NAMALWA (cell line): ENCODE data around the gene SFI1.
A peak's percentile ranks its signal among the peaks of the same experiment; 100 is the strongest.
"Not testable (repeated sequence)": the region's sequence is repeated elsewhere in the genome, so short reads cannot be mapped to it uniquely, and the experiment has no call there.

ENCODE experiments used
- DNase-seq: peaks from one replicate; pipeline ENCODE4 v3.0.0-alpha.2; 2015; ENCODE audit warnings: low spot score

Gene SFI1, protein sequence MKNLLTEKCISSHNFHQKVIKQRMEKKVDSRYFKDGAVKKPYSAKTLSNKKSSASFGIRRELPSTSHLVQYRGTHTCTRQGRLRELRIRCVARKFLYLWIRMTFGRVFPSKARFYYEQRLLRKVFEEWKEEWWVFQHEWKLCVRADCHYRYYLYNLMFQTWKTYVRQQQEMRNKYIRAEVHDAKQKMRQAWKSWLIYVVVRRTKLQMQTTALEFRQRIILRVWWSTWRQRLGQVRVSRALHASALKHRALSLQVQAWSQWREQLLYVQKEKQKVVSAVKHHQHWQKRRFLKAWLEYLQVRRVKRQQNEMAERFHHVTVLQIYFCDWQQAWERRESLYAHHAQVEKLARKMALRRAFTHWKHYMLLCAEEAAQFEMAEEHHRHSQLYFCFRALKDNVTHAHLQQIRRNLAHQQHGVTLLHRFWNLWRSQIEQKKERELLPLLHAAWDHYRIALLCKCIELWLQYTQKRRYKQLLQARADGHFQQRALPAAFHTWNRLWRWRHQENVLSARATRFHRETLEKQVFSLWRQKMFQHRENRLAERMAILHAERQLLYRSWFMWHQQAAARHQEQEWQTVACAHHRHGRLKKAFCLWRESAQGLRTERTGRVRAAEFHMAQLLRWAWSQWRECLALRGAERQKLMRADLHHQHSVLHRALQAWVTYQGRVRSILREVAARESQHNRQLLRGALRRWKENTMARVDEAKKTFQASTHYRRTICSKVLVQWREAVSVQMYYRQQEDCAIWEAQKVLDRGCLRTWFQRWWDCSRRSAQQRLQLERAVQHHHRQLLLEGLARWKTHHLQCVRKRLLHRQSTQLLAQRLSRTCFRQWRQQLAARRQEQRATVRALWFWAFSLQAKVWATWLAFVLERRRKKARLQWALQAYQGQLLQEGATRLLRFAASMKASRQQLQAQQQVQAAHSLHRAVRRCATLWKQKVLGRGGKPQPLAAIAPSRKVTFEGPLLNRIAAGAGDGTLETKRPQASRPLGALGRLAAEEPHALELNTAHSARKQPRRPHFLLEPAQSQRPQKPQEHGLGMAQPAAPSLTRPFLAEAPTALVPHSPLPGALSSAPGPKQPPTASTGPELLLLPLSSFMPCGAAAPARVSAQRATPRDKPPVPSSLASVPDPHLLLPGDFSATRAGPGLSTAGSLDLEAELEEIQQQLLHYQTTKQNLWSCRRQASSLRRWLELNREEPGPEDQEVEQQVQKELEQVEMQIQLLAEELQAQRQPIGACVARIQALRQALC

DNA sequence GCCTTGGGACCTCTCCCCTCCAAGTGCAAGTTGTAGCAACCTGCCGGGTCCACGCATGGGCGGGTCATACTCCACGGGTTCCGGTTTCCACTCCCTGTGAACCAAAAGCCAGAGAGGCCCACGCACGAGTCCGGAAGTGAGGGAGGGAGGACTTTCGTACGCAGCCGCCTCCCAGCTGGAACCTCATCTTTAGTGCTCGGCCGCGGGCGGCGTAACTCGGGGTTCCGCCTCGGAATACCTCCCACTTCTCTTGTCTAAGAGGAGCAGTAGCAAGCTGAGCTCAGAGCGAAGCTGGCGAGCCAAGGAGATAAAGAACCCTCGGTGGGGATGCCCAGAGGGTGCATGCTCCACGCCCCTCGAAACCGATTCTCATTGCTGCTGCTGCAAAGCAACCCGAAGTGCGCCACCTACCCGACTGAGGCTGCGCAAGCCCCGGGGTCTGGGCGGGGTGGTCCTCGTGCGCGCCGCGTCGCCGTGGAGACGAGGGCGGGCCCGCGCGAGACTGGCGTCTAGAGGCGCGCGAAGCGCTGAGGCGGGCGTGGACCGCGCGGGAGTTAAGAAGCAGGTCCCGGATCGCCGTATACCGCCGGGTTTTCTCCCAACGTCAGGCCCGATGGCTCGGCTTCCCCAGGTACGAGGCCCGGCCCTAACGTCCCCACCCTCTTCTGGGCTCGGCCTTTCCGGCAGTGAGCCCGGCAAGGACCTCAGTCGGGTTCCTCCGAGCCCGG lies at the start of gene SFI1:
SFI1 (plus strand) TSS at position 530 of the 728 bp plus-strand sequence. CDS start 11,749 bp downstream, outside the sequence.
- DNase-seq = peak; percentile 97

GRCh38 chr22:31446767-31447166 lies 49.6 kb upstream of the SFI1 start:
- DNase-seq = no peak

- DNase-seq = no peak
Measured at GRCh38 chr22:31447337-31447736, 49.0 kb upstream of the SFI1 start.

DNA sequence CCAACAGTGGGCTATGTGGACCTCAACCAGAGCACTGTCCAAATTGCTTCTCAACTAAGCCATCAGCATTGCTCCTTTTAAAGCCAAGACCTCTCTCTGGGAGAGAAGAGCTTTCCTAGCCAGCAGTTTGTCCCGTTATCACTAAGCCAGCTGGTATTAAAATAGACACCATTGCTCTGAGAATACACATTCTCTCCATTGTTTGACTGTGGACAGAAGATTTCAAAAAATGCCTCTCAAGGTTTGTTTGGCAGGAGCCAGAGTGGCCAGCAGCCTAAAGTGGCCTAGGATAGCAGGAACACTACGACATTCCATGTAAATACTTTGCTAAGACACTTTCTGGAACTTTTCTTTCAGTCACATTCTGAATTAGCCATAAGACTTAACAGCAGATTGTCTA lies 48.0 kb upstream of the SFI1 start:
- no peak for DNase-seq

GRCh38 chr22:31449506-31449905 lies 46.8 kb upstream of the SFI1 start:
- DNase-seq = peak; percentile 20

DNA sequence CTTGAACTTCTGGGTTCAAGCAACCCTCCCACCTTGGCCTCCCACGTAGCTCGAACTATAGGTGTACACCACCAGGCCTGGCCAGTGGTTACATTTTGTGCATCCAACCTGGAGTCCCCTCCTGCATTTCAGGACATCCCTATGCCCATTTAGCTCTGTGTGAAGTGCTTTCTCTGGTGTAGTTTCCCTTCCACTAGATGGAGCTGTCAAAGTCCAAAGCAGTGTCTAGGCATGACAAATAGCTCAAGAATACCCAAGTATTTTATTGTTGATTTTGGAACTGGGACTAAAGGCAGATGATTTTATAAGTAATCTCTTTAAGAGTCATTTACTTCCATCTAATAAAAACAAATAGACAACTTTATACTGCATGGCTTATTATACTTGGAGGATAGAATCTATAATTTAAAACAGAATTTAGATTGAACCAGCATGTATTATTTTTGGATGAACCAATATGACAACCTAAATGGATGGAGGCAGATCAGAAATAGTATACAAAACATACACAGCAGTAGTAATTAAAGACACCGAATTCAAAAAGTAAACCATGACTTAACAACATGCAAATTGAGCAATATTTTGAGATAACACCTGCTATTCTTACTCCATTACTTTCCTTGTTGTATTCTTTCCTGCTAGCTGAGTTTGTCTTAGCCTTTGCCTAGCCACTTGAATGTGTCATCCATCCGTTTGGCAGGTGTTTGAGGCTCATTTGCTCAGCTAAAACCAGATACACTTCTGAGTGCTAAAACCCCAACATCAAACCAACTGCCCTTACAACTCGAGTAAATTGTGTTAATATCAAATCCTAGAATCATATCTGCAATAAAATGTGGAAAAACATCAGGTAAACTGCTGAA lies 44.4 kb upstream of the SFI1 start:
- DNase-seq = peak; percentile 74

DNA sequence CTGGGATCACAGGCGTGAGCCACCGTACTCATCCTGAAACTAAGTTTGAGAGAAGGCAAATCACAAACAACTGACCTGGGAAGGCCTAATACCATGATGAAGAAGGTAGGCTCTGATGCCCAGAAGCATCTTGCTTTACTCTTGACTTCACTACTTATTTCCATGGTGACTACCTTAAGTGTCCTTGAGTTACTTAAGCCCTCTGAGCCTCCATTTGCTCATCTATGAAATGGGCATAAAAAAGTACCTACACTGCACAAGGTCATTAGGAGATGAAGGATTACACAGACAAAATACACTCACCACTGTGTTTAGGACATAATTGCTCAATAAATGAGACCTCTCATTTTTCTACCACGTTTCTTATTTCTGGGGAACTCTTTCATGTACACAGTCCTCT lies 34.6 kb upstream of the SFI1 start:
- DNase-seq = no peak

DNA sequence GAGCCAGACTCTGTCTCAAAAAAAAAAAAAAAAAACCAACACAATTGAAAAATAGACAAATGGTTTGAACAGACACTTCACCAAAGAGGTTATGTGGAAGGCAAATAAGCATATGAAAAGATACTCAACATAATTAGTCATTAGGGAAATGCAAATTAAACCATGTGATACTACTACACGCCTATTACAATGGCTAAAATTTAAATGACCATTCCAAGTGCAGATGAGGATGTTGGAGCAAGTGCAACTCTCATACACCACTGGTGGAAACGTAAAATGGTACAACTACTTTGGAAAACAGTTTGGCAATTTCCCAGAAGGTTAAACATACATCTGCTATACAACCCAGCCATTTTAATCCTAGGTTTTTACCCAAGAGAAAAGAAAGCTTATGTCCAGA lies 31.0 kb upstream of the SFI1 start:
- DNase-seq = no peak

DNA sequence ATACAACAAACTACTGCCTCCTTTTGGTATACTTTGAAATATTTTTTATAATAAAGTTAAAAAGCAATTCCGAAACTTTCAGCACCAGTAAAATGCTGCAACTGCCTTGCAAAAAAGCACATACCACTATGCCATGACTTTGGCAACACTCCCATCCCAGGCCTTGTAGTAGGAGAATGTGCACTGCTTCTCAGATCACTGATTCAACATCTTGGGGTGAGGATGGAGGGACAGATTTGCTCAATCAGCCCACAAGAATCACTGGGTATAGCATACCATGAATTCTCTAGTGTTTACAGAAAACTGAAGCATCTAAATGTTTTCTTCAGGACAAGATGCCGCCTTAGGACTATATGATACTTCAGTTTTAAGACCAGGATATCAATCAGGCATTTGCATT lies 21.6 kb upstream of the SFI1 start:
- DNase-seq = no peak

DNA sequence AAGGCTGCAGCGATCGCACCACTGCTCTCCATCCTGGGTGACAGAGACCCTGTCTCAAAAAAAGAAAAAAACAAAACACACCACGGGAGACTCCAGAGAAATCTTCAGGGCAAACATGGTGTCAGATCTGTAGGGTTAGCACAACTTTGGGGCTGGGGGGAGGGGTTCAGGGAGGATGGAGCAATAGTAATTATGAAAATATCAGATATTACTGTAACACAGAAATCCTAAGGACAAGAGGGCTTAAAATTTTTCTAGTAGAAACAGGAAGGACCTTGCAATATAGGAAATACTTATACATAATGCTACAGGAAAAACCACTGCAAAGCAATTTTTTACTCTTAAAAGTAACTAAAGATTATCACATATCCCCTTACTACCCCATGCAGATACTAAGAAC lies 20.5 kb upstream of the SFI1 start:
- no peak for DNase-seq

DNA sequence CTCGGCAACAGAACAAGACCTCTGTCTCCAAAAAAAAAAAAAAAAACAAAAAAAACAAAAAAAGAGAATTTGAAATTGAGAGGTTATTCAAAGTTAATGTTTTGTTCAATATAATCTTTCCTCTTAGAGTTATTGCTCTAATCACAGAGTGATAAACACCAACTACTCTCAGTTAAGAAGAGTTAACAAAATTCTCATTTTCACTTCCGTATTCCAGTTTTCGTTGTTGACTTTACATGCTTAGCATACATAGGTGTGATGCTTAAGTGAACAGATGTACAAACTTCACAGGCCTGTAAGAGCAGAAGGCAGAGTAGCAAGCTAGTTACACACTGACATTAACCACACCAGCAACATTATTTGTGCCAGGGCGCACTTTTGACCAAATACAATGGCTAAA lies 19.0 kb upstream of the SFI1 start:
- peak; percentile 32 for DNase-seq

DNA sequence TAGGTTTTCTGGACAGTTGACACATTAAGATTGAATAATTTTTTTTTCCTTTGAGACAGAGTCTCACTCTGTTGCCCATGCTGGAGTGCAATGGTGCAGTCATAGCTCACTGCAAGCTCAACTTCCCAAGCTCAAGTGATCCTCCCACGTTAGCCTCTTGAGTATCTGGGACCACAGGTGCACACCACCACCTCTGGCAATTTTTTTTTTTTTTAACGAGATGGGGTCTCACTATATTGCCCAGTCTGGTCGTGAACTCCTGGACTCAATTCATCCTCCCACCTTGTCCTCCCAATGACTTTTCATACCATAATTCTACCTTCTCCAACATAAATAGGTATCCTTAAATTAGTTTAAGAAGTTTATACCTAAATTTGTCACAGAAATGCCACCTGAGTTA lies 15.2 kb upstream of the SFI1 start:
- DNase-seq = no peak

- DNase-seq = not testable (repeated sequence)
Measured at GRCh38 chr22:31482470-31482869, 13.9 kb upstream of the SFI1 start.

- DNase-seq = not testable (repeated sequence)
Measured at GRCh38 chr22:31486369-31486768, 10.0 kb upstream of the SFI1 start.

DNA sequence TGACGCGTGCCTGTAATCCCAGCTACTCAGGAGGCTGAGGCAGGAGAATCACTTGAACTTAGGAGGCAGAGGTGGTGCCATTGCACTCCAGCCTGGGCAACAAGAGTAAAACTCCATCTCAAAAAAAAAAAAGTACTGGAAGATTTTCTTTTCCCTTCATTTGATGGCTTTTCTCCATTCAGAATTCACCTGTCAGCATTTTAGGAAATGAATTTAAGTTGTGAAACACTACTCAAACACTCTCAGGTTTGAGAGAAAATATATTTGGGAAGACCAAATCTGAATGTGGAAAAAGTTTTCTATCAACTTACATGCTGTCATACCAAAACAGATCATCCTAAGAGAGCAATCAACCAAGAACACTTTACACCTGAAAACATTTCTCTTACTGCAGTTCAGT lies 9.4 kb upstream of the SFI1 start:
- no peak for DNase-seq

DNA sequence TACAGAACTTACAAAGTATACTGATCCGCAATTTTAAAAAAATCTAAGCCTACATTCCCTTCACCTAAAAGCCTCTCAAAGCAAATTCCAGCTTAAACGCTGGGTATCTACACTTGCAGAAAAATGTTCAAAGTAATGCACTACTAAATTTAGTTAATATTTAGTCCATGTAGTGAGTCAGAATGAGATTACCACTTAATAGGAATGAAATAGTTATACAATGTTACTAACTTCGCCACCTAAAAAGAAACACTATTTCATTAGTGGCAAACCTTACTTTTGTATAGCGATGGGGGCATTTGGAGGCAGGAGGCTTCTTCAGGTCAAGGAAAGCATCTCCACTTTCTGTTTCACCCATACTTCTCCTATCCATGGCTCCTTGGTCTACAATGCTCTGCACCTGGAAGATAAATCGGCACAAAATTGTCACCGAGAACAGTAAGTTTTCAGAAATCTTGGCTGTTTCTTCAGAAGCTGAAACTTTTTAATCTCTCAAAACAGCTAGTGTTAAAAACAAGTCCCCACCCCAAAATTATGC lies 7.9 kb upstream of the SFI1 start:
- peak; percentile 30 for DNase-seq

DNA sequence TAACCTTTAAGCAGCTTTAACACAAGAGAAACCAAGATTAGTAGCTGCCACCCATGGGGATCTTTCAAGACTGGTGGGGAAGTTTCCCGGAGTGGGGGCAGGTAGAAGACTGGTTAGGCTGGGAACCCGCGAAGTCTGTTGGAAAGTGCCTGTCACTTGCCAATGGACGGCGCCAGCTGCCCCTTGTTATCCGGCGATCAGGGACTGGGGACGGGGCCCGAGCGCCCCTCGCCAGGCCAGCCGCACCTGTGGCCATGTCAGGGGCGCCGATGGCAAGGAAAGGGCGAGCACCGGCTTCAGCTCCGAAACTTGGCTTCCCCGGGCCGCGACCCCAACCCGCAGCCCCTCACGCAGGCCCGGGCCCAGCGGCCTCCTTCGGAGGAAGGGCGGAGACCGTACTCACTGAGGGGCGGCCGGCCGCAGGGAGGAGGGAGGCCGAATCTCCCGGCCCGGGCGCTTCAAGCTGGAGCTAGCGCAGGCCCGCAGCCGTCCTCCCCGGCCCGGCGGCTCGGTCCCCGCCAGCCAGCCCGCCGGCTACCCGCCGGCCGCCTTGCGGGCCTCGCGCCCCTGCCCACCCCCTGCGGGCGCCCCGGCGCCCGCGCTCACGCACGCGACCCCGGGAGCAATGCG lies 7.2 kb upstream of the SFI1 start:
- peak; percentile 33 for DNase-seq

DNA sequence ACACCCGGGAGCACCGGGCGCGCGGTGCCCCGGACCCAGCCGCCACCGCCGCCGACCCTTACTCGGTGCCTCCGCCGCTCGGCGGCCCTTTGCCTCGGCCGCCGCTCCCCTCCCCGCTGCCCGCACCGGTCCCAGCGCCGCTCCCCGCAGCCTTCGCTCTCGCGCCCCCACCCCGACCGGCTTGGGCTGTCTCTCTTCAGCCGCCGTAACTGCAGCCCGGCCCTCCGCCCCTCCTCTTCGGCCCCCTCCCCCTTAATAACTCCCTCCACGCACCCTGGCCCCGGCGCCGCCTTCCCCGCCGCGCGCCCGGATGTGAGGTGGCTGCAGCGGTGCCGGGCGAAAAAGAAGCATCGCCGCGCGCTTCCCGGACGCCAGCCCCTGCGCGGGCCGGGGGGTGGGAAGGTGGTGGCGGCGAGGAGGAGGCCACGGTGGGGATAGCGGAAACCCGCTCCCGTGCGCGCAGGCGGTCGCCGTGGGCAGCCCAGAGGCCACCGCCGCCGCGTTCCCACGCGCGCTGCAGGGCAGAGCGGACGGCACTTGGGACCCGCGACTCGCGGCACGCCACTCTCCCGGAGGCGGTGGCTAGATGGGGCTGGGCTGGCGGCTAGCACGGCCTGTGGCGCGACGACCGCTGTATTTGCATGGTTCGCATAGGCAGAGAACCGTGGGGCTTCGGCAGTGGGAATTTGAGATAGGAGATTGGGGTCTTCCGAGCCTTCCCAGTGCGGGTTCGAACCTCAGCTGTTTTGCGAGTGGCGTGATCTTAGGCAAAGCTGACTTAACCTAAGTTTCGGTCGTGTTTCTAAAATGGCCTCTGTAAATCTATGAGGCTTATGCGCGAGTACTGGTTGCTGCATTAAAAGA lies 6.5 kb upstream of the SFI1 start, which contains the start of gene EIF4ENIF1:
EIF4ENIF1 (minus strand) TSS at position 211 of the 864 bp plus-strand sequence. CDS start 1,124 bp downstream, outside the sequence.
- DNase-seq = peak; percentile 76

DNA sequence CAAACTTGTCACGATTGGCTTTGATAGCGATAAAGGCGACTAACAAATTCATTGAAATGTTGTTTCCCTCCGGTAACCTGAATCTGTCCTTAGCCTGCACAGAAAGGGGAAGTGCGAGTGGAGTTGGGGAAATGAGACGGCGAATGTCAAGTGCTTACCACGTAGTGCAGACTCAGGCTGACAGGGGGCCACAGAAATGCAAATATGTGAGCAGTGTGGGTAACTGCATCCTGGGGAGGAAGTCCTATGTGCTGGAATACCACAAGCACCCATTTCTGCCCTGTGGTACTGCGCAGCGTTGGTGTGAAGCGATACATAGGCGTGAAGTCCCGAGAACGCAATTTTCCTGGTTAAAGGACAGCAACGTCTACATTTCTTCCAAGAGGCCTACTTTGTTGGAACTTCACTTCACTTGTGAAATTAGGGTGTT lies 5.8 kb upstream of the SFI1 start:
- DNase-seq = peak; percentile 97
